Heart right ventricle (tissue), 16 donors: Measurements from ENCODE around the gene GALK2. TPM values are rescaled to one million over a fixed set of nuclear protein-coding genes. Genes with fewer than 3 reads are reported as not detected.

Experiments used
- ATAC-seq, 8 donors: fragments of 200-7000 bp; cut with Tn5 transposase; one replicate each; pipeline ENCODE4 v1.9.1; 2020; ENCODE audit warnings: mild to moderate bottlenecking in 8 of 8, moderate library complexity in 8 of 8, moderate number of reproducible peaks in 1 of 8
- DNase-seq, 2 donors: peaks; one replicate each; pipeline ENCODE4 v3.0.0-alpha.2; 2020
- H3K27ac ChIP-seq, 10 donors: fragments of 200-600 bp; sonication (generic) in 2 of 10; one replicate each; pipeline versions ENCODE4 v1.5.0 to v1.8.0; 2020 to 2022; ENCODE audit warnings: mild to moderate bottlenecking in 3 of 10
- H3K27me3 ChIP-seq, 7 donors: fragments of 200-600 bp; one replicate each; pipeline ENCODE4 v1.8.0; 2021 to 2022; ENCODE audit warnings: mild to moderate bottlenecking in 2 of 7
- H3K36me3 ChIP-seq, 9 donors: fragments of 200-600 bp; sonication (generic) in 1 of 9; one replicate each; pipeline versions ENCODE4 v1.5.0 to v1.8.0; 2020 to 2022; ENCODE audit warnings: mild to moderate bottlenecking in 2 of 9
- H3K4me1 ChIP-seq, 9 donors: fragments of 200-600 bp; sonication (generic) in 1 of 9; one replicate each; pipeline versions ENCODE4 v1.5.0 to v1.8.0; 2020 to 2022; ENCODE audit warnings: mild to moderate bottlenecking in 4 of 9
- H3K4me3 ChIP-seq, 10 donors: fragments of 200-600 bp; sonication (generic) in 2 of 10; one replicate each; pipeline versions ENCODE4 v1.5.0 to v1.8.0; 2020 to 2022; ENCODE audit warnings: mild to moderate bottlenecking in 7 of 10, moderate library complexity in 2 of 10
- H3K9me3 ChIP-seq, 11 donors: fragments of 200-600 bp in 10 of 11; sonication (generic) in 2 of 11; one replicate each; pipeline versions ENCODE4 v1.5.0 to v1.8.0; 2013 to 2022; ENCODE audit warnings: mild to moderate bottlenecking in 2 of 11, control low read depth in 1 of 11, moderate library complexity in 1 of 11
- CTCF ChIP-seq, 9 donors: fragments of 200-600 bp; sonication (generic) in 2 of 9; IDR thresholded peaks; one replicate each; pipeline versions ENCODE4 v1.5.0 to v1.8.0; 2021 to 2022; ENCODE audit warnings: antibody characterized with exemption in 9 of 9, mild to moderate bottlenecking in 5 of 9, moderate library complexity in 1 of 9
- WGBS, 2 donors: extraction: QIAGEN DNeasy Blood & Tissue Kit; methylation state at CpG; one replicate each; pipeline ENCODE4 v1.1.7; 2013; ENCODE audit warnings: inconsistent platforms in 1 of 2; 5-methylcytosine and 5-hydroxymethylcytosine counted together
- intact Hi-C, 10 donors: fragments of 100-400 bp; cut with DNase I; formaldehyde crosslinking; loops; one replicate each; pipeline versions ENCODE4 v1.11.1 to v1.14.2; 2022
- polyA plus RNA-seq, 2 donors: library from polyadenylated mRNA; stranded (reverse); fragments of 200-250 nt; gene quantifications; one replicate each; pipeline ENCODE4 v1.2.3, GENCODE V29; 2013
- total RNA-seq, 10 donors: library from RNA; stranded (reverse); fragmentation: NEBNext Ultra II Directional in 3 of 10; extraction: Animal tissue kit (Norgen Biotek cat#: 25700) in 3 of 10; gene quantifications; one replicate each; pipeline versions ENCODE4 v1.2.1 to v1.2.4, GENCODE V29; 2021 to 2023
- donor health status: Arrhythmogenic right ventricular cardiomyopathy.
- donor health status: ischemic (EF 13 %, LVEDD 7.1; RV severe dilation, severe dysfunction).
- donor health status: healthy with polysubstance abuse.
- donor health status: DM: no; HTN: yes; CAD: no.
- donor health status: DM: no; HTN: no; CAD: no.
- donor health status: ischemic (EF 25% LVEDD 6.9; RV normal size, moderate dysfunction).
- donor health status: ischemic (EF 25% LVEDD 5.7; RV mildly dilated, moderate dysfunction).
- donor health status: healthy.
- donor health status: DM: yes; HTN: yes; CAD: no.
- donor health status: Ischemic cardiomyopathy.
- donor health status: ischemic (EF 35%, LVEDD 5.7; RV mildly dilated, moderate dysfunction).
- donor health status: nonischemic (EF 11% LVEDD 7.7; RV severe dilation, severe dysfunction).
- donor health status: DM: yes; HTN: yes; CAD: no.
- donor health status: PGD.
- donor health status: ischemic (EF 29% LVEDD 5.4; RV normal size, mild dysfunction).
- donor health status: nonischemic (EF 23%, LVEDD 6.1; RV moderate dilation, normal function).

Gene GALK2
- total and polyA plus RNA-seq, 12 donors = 6.2 to 43.9 (median 35.5) TPM

- Histone ChIP-seq H3K36me3 (peaks cover 0 to 6% (median 0%) of the 10 kb centered on the region in 9 donors), H3K27ac (no peak overlapping the region), H3K9me3 (peaks cover 0 to 14% (median 3%) of the 10 kb centered on the region in 11 donors), H3K4me3 (no peak overlapping the region), H3K27me3 (no peaks in the 10 kb centered on the region), H3K4me1 (peaks cover 0 to 9% (median 0%) of the 10 kb centered on the region in 9 donors)
- intact Hi-C loops = no loop called here
- ATAC-seq (no peak), DNase-seq (no peak)
- WGBS, 2 donors = 96 to 98% methylated on average over 3 of the region's 3 CpGs
- no peak for TF ChIP-seq CTCF (IDR thresholded peaks at IDR 0.05)
Observed at GRCh38 chr15:49265911-49266310, 95.9 kb downstream of the GALK2 start.

GRCh38 chr15:49270541-49271421 is 100.7 kb downstream of the GALK2 start:
- peak in 7 of 8 donors; percentile 27 to 89 (median 64) for ATAC-seq

GRCh38 chr15:49273734-49274318 is 103.8 kb downstream of the GALK2 start:
- intact Hi-C loops = no loop called here
- ATAC-seq (no peak), DNase-seq (no peak)
- H3K4me1 ChIP-seq = peaks cover 0 to 25% (median 4%) of the 10 kb centered on the region in 9 donors
- no peak overlapping the region for H3K27ac ChIP-seq
- H3K4me3 ChIP-seq = no peak overlapping the region
- no peaks in the 10 kb centered on the region for H3K36me3 ChIP-seq
- TF ChIP-seq CTCF (IDR thresholded peaks at IDR 0.05) = no peak
- no peaks in the 10 kb centered on the region for H3K27me3 ChIP-seq
- 73 to 82% methylated on average over 2 of the region's 2 CpGs for WGBS, 2 donors
- H3K9me3 ChIP-seq = no peaks in the 10 kb centered on the region

More at GRCh38 chr15:49270541-49271421, 100.7 kb downstream of the GALK2 start:
- WGBS, 2 donors = 67 to 76% methylated on average over 8 of the region's 8 CpGs
- intact Hi-C loops = no loop called here
- TF ChIP-seq CTCF (IDR thresholded peaks at IDR 0.05) = no peak
- peak in 1 of 2 donors; percentile 18 for DNase-seq
- peak overlapping the region in 1 of 10 donors; percentile 53 for H3K27ac ChIP-seq
- H3K4me3 ChIP-seq = no peak overlapping the region
- H3K36me3 ChIP-seq = peaks cover 0 to 5% (median 0%) of the 10 kb centered on the region in 9 donors
- peaks cover 0 to 2% (median 0%) of the 10 kb centered on the region in 11 donors for H3K9me3 ChIP-seq
- peaks cover 0 to 19% (median 5%) of the 10 kb centered on the region in 9 donors for H3K4me1 ChIP-seq
- H3K27me3 ChIP-seq = no peaks in the 10 kb centered on the region

GRCh38 chr15:49278751-49279150 is 108.7 kb downstream of the GALK2 start:
- peaks cover 0 to 20% (median 4%) of the 10 kb centered on the region in 9 donors for H3K36me3 ChIP-seq
- no peak for DNase-seq
- H3K27me3 ChIP-seq = no peaks in the 10 kb centered on the region
- H3K9me3 ChIP-seq = no peaks in the 10 kb centered on the region
- no peak overlapping the region for H3K27ac ChIP-seq
- no peak overlapping the region for H3K4me3 ChIP-seq
- H3K4me1 ChIP-seq = peaks cover 0 to 8% (median 0%) of the 10 kb centered on the region in 9 donors
- 92 to 93% methylated on average over 5 of the region's 5 CpGs for WGBS, 2 donors
- no peak for TF ChIP-seq CTCF (IDR thresholded peaks at IDR 0.05)
- ATAC-seq = no peak
- intact Hi-C loops = no loop called here
